GM12892 (cell line): ENCODE results near the gene NOL6.
"Not testable (repeated sequence)": the region's sequence is repeated elsewhere in the genome, so short reads cannot be mapped to it uniquely, and the experiment has no call there.

Experiments used
- DNase-seq: peaks from one replicate; pipeline ENCODE4 v3.0.0; 2011; ENCODE audit not compliant: insufficient read length
- FAIRE-seq: peaks from 2 replicates; lab custom pipeline; 2011; peaks lifted over from hg19 to GRCh38; lab: Jason Lieb, UNC
- POLR2A ChIP-seq: IDR thresholded peaks from 2 replicates; pipeline ENCODE4 v1.6.1; 2011; ENCODE audit warnings: low read depth, low read length, control low read depth
- POLR2AphosphoS5 ChIP-seq: IDR thresholded peaks from 2 replicates; pipeline ENCODE4 v1.6.1; 2011; ENCODE audit warnings: low read depth, low read length, control low read depth
- TAF1 ChIP-seq: IDR thresholded peaks from 2 replicates; pipeline ENCODE4 v1.6.1; 2011; ENCODE audit warnings: low read depth, mild to moderate bottlenecking, control low read depth, low read length, borderline replicate concordance

Gene NOL6

DNA sequence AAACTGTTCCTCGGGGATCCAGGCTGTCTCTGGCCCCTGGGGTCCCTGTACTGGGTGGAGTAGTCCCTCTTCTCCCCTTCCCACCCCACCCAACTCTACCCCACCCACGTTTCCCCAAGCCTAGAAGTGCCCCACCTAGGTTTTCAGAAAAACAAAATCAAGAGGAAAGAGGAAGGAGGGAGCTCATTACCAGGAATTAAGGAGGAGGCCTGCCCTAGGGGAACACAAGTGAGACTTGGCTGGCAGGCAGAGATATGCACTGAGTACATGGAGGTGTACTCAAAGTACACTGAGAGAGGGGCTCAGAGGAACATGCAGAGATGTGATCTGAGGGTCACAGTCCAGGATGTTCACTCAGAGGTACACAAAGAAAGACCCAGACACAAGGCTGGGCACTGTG lies 36.5 kb downstream of the NOL6 start:
- DNase-seq, result no peak
- TF ChIP-seq POLR2A (no peak), TAF1 (no peak), POLR2AphosphoS5 (no peak)
- no peak for FAIRE-seq

GRCh38 chr9:33436445-33436844 lies 37.3 kb downstream of the NOL6 start:
- no peak for DNase-seq
- no peak for FAIRE-seq
- TF ChIP-seq POLR2A (no peak), POLR2AphosphoS5 (no peak), TAF1 (no peak)

DNA sequence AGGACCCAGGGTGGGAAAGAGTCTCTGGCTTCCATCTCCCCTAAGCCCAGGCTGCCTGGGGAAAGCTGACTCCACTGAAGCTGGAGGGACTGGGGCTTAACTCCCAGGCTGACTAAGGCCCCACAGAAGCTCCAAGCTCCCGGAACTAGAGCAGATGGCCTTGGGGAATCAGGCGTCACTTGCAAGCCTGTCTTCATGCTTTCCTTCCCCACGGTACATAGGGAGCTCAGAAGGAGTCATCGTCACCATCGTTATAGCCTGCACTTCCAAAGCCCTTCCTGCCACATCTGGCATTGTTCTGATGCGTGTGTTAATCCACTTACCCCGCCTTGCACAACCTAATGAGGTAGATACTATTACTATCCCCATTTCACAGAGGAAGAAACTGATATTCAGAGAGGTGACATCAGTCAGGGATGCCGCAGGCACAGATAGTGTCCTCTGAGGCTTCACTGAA lies 37.9 kb downstream of the NOL6 start:
- no peak for FAIRE-seq
- DNase-seq, result no peak
- TF ChIP-seq TAF1 (no peak), POLR2AphosphoS5 (no peak), POLR2A (no peak)

- no peak for FAIRE-seq
- DNase-seq, result no peak
- TF ChIP-seq POLR2AphosphoS5, result no peak
- TF ChIP-seq POLR2A, result no peak
- TF ChIP-seq TAF1, result no peak
Measured at GRCh38 chr9:33434317-33435105, 39.2 kb downstream of the NOL6 start.

DNA sequence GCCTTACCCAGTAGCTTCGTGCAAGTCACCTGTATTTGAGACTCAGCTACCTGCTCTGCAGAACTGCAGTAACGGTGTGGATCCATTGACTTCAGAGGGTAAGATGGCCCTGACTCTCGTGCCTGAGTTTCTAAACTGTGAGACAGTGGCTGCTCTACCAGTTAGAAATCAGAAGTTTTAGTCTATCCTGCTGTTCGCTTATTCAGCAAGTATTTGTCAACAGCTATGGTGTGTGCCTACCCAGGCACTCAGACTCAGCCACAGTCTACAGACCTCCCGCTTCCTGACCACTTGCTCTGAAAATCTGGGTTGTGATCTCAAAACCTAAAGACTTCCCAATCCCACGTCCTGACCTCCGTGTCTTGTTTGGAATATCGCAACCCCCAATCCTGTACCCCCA lies 39.9 kb downstream of the NOL6 start:
- TF ChIP-seq POLR2A (no peak), POLR2AphosphoS5 (no peak), TAF1 (no peak)
- DNase-seq (no peak), FAIRE-seq (no peak)

DNA sequence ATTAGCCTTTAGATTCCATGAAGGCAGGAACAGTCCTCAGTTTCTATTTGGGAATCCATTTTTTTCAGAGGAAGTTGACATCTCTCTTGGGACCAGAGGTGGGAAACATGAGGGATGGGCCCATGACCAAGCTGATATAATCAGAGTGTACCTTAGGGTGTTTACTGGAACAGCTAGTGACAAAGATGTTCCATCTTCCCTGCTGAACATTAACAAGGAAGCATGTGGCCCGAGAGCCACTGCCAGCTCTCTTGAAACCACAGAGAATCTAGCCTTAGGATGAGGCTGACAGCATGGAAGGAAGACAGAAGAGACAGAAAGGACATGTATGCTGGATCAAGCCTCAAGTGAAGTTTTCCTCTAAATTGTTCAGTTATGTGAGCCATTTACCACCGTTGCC lies 42.3 kb downstream of the NOL6 start:
- no peak for FAIRE-seq
- TF ChIP-seq POLR2AphosphoS5 (no peak), TAF1 (no peak), POLR2A (no peak)
- no peak for DNase-seq

- FAIRE-seq (no peak), DNase-seq (no peak)
- TF ChIP-seq POLR2A (no peak), POLR2AphosphoS5 (no peak), TAF1 (no peak)
Measured at GRCh38 chr9:33430942-33431341, 42.8 kb downstream of the NOL6 start.

DNA sequence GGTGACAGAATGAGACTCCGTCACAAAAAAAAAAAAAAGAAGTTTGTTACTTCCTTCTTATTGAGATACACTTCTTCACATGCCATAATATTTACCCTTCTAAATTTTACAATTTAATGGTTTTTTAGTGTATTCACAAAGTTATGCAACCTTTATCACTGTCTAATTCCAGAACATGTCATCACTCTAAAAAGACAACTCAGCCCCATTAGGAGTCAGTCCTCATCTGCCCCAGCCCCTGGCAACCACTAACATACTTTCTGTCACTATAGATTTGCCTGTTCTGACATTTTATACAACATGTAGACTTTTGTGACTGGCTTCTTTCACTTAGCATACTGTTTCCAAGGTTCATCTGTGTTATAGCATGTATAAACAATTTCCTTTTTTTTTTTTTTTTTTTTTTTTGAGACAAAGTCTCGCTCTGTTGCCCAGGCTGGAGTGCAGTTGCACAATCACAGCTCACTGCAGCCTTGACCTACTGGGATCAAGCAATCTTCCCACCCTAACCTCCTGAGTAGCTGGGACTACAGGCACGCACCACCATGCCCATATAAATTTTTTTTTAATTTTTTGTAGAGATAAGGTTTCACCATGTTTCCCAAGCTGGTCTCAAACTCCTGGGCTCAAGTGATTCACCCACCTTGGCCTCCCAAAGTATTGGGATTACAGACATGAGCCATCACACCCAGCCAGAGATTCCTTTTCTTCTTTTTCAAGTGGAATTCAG lies 44.3 kb downstream of the NOL6 start:
- no peak for TF ChIP-seq POLR2AphosphoS5
- no peak for TF ChIP-seq TAF1
- TF ChIP-seq POLR2A, result no peak
- FAIRE-seq, result no peak
- DNase-seq, result no peak

DNA sequence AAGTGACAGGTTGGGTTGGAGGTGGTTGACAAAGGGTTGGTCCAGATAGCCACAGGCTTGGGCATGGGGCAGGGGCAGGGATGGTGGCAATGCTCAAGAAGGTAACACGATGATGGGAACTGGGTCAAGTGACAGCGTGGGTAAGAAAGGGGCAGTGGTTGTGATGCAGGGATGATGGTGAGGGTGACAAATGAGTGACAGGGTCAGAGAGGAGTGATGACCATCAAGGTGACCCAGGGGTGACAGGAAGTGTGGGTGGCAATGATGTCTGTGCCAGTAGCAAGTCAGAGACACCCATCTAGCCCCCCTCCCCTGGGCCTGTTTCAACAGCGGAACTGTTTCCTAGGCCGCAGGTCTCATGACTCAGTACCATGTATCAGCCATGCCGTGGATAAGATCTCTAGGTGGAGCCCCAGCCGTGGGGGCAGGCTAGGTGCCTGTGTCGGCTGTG lies 46.9 kb downstream of the NOL6 start:
- no peak for DNase-seq
- TF ChIP-seq POLR2AphosphoS5 (no peak), TAF1 (no peak), POLR2A (no peak)
- no peak for FAIRE-seq

DNA sequence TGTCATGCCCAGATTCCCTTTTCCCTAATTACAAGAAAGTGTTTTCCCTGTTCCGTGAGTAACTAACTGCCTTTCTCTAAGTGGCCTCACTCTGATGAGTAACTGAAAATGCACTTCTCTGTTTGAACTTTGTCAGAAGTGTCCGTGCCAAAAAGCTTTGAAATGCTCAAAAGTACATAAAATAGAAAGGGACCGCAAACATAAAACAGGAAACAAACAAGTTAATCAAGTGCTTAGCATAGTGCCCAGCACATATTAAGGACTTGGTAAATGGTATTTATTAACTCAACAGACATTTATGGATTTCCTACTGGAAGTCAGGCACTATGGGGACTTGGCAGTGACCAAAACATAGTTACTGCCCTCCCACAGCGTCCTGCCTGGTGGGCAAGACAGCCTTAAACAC lies 48.6 kb downstream of the NOL6 start:
- no peak for DNase-seq
- FAIRE-seq, result no peak
- TF ChIP-seq TAF1, result no peak

- DNase-seq, FAIRE-seq: not testable (repeated sequence)
Measured at GRCh38 chr9:33424492-33424891, 49.2 kb downstream of the NOL6 start.

DNA sequence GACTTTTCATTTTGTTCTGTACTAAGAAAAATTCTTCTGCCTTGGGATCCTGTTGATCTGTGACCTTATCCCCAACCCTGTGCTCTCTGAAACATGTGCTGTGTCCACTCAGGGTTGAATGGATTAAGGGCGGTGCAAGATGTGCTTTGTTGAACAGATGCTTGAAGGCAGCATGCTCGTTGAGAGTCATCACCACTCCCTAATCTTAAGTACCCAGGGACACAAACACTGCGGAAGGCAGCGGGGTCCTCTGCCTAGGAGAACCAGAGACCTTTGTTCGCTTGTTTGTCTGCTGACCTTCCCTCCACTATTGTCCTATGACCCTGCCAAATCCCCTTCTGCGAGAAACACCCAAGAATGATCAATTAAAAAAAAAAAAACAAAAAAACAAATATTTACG lies 49.7 kb downstream of the NOL6 start:
- DNase-seq, FAIRE-seq: not testable (repeated sequence)

DNA sequence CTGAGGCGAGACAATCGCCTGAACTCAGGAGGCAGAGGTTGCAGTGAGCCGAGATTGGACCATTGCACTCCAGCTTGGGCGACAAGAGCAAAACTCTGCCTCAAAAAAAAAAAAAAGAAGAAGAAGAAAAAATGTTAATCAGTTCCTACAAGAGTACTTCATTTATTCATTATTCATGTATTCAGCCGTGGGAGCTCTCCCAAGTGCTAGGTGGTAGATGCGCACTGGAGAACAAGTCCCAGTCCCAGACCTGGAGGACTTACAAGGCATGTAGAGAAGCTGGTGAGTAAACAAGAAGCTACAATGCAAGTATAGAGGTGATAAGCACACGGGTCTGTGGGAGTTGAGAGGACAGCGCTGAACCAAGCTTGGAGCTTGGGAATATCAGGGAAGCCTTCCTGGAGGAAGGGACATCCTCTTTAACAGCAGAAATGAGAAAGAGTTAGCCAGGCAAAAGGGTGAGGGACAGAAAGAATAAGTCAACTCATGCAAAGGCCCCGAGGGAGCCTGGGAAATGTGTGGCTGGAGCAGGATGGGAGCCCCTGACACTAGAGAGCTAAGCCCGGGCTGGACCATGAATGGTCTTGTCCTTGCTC lies 53.9 kb downstream of the NOL6 start:
- DNase-seq (no peak), FAIRE-seq (no peak)
- no peak for TF ChIP-seq TAF1
- no peak for TF ChIP-seq POLR2AphosphoS5
- no peak for TF ChIP-seq POLR2A
